ENCODE measurements around the gene MPO. TPM values are rescaled to one million over a fixed set of nuclear protein-coding genes. Genes with fewer than 3 reads are reported as not detected.

MPO gene
- total and polyA plus RNA-seq, 2 of the 8 experiments (the other 6 are each of a cell fraction or from before 2014, with no cell fraction given): 0.06 to 0.74 TPM

- Histone ChIP-seq H4K91ac (replicated peaks; ENCODE audit: insufficient read length, low read length) (no peak overlapping the region), H2AFZ (ENCODE audit: low read length) (no peak overlapping the region), H2BK5ac (ENCODE audit: low read depth, low read length) (no peak overlapping the region), H3K27me3 (replicated peaks in 1 of 4; ENCODE audit: control insufficient read depth in 3 of 4, extremely low read depth in 1 of 4, insufficient read depth in 3 of 4, low read length in 3 of 4) (no peaks in the 10 kb centered on the region; a peak in 1 of 7 replicates), H2AK5ac (ENCODE audit: low read depth, low read length) (no peak overlapping the region), H2BK15ac (ENCODE audit: low read length) (no peak overlapping the region), H3K9me3 (ENCODE audit: insufficient read depth in 2 of 2, low read depth in 1 of 2, low read length in 1 of 2) (no peaks in the 10 kb centered on the region), H3K36me3 (ENCODE audit: control insufficient read depth in 2 of 4, insufficient read depth in 4 of 4, low read length in 3 of 4) (no peaks in the 10 kb centered on the region), H3K56ac (replicated peaks; ENCODE audit: insufficient read length, low read depth, low read length) (no peak overlapping the region), H3K79me1 (ENCODE audit: low read depth, low read length) (no peaks in the 10 kb centered on the region), H3K4ac (replicated peaks; ENCODE audit: insufficient read length, low read depth, low read length) (no peak overlapping the region), H3K4me3 (ENCODE audit: extremely low read depth in 1 of 4, insufficient read depth in 2 of 4, low read depth in 3 of 4, low read length in 4 of 4) (no peak overlapping the region), H3K4me2 (ENCODE audit: insufficient read depth in 1 of 2, low read depth in 2 of 2, low read length in 2 of 2) (no peak overlapping the region), H3K79me2 (ENCODE audit: control insufficient read depth in 1 of 2, insufficient read depth in 2 of 2, low read length in 2 of 2) (no peaks in the 10 kb centered on the region), H3K18ac (ENCODE audit: extremely low read depth, low read length) (no peak overlapping the region), H3K14ac (ENCODE audit: insufficient read length) (no peak overlapping the region), H3K9ac (replicated peaks in 1 of 4; ENCODE audit: extremely low read depth in 1 of 4, low read depth in 3 of 4, low read length in 3 of 4) (no peak overlapping the region), H2BK12ac (ENCODE audit: low read depth, low read length) (no peak overlapping the region), H3K27ac (ENCODE audit: low read depth, low read length) (no peak overlapping the region), H4K5ac (ENCODE audit: insufficient read length, low read depth, low read length) (no peak overlapping the region), H3K4me1 (replicated peaks in 1 of 4; ENCODE audit: control insufficient read depth in 3 of 4, insufficient read depth in 4 of 4, low read length in 3 of 4) (no peaks in the 10 kb centered on the region), H3K23ac (ENCODE audit: insufficient read length) (no peak overlapping the region), H2BK20ac (ENCODE audit: low read length) (no peak overlapping the region), H4K8ac (ENCODE audit: extremely low read depth, insufficient read depth, low read length) (no peak overlapping the region), H4K20me1 (replicated peaks in 1 of 2; ENCODE audit: control insufficient read depth in 1 of 2, insufficient read depth in 2 of 2, low read length in 2 of 2) (no peaks in the 10 kb centered on the region), H3K23me2 (ENCODE audit: low read depth, low read length) (no peaks in the 10 kb centered on the region; the same call in 1 of the 2 replicates), H2BK120ac (replicated peaks; ENCODE audit: low read depth, low read length) (no peak overlapping the region)
- WGBS, 2 experiments (ENCODE audit: extremely low coverage in 1 of 2, insufficient coverage in 1 of 2, insufficient read length in 1 of 2, insufficient replicate concordance in 2 of 2, low coverage in 1 of 2, low lambda C conversion rate in 2 of 2, missing lambda C conversion rate in 1 of 2): 93% methylated on average over 6 of the region's 6 CpGs; no CpG with 5 or more reads in 1 of the 2 experiments
- POLR2A ChIA-PET (ENCODE audit: partially characterized antibody): interaction anchor here (1.2 to 1.7 kb wide), 3 partner anchors 10 to 30 kb away, joined by 4 to 6 read pairs (median 5); no protein-coding TSS in a partner anchor
- no peak for FAIRE-seq
- CTCF ChIA-PET (ENCODE audit: partially characterized antibody): interaction anchor here (0.8 to 21.9 kb wide), 15 partner anchors 8 to 142 kb away, joined by 3 to 384 read pairs (median 8); partner anchors contain the start of genes RNF43 and TSPOAP1
- peak in 1 of 2 experiments; percentile 20 for DNase-seq (ENCODE audit: low read depth in 1 of 2, low spot score in 2 of 2)
- no peak for TF ChIP-seq HDAC2 (IDR thresholded peaks at IDR 0.05; ENCODE audit: borderline replicate concordance in 1 of 2, low read depth in 2 of 2, low read length in 2 of 2)
- TF ChIP-seq SIX5 (IDR thresholded peaks at IDR 0.05; ENCODE audit: low read depth, low read length): no peak
- TF ChIP-seq SAP30 (IDR thresholded peaks at IDR 0.05; ENCODE audit: insufficient read depth, insufficient replicate concordance, low read length): no peak
- no peak for TF ChIP-seq BCL11A (IDR thresholded peaks at IDR 0.05; ENCODE audit: low read depth in 2 of 2, low read length in 2 of 2)
These were observed 33.9 kb upstream of the MPO start for GRCh38 chr17:58314706-58315015.
